ENCODE results near the gene OPN4. TPM values are rescaled to one million over a fixed set of nuclear protein-coding genes. Genes with fewer than 3 reads are reported as not detected.

Gene OPN4
- total and polyA plus RNA-seq, 2 experiments from 2014 or later, result not detected

DNA sequence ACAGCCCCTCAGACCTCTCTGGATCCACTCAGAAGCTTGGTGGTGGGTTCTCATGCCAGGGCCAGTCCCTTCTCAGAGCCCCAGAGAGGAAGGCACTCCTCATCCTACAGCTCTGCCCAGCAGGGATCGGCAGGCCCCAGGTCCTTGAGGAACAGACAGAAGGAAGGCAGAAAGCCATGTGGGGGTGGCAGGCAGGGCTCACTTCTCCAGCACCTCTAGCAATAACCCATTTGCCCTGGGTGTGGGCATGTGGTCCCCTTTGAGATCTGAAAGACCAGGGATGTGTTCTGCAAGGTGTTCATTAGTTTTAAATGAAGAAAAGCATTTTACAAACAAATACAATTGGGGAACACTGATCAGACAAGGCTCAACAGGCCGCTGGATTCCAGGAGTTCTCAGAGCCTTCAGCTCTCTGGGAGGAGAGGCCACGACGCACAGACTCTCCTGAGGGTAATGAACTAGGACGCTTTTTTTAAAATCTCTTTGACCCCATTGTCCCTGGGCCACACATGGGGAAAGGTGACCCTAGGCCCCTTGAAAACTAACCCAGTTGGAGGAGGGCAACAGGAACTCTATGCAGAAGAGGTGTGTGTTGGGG is 54.5 kb downstream of the OPN4 start:
- TF ChIP-seq EZH2phosphoT487 (IDR thresholded peaks at IDR 0.05; ENCODE audit: insufficient read depth, low read depth), result no peak
- no peak for TF ChIP-seq EZH2 (IDR thresholded peaks at IDR 0.05; ENCODE audit: insufficient read depth, poor library complexity, severe bottlenecking)
- no peak for DNase-seq
- H3K4me2 ChIP-seq (ENCODE audit: unreplicated experiment), result no peak overlapping the region
- H3K9ac ChIP-seq, result no peak overlapping the region
- H3K27me3 ChIP-seq (replicated peaks; ENCODE audit: insufficient read depth), result no peaks in the 10 kb centered on the region
- WGBS, 2 experiments (ENCODE audit: low coverage in 1 of 2, low lambda C conversion rate in 2 of 2, missing lambda C conversion rate in 2 of 2), result 64 to 70% methylated on average over 5 of the region's 5 CpGs
- H3K27ac ChIP-seq, result no peak overlapping the region
- H3K4me3 ChIP-seq, result no peak overlapping the region
- H2AFZ ChIP-seq, result no peak overlapping the region
- H3K9me2 ChIP-seq (ENCODE audit: insufficient read depth), result no peaks in the 10 kb centered on the region
- in situ Hi-C loops (cut with MboI), result loop anchor here (10.0 kb wide), 1 partner anchor 196 kb away; no protein-coding TSS in a partner anchor
- peaks cover 6% of the 10 kb centered on the region; the same call in 1 of the 2 replicates for H3K4me1 ChIP-seq (ENCODE audit: insufficient read depth)
- H3K36me3 ChIP-seq (ENCODE audit: low read depth), result no peaks in the 10 kb centered on the region
- H3K79me2 ChIP-seq (ENCODE audit: insufficient read depth), result no peaks in the 10 kb centered on the region
- no peaks in the 10 kb centered on the region for H4K20me1 ChIP-seq (ENCODE audit: insufficient read depth)
- H3F3A ChIP-seq (ENCODE audit: insufficient read depth), result no peaks in the 10 kb centered on the region
- H3K9me3 ChIP-seq (ENCODE audit: low read depth), result no peaks in the 10 kb centered on the region

GRCh38 chr10:86709396-86710185 is 55.2 kb downstream of the OPN4 start:
- Histone ChIP-seq H3K27me3 (replicated peaks; ENCODE audit: insufficient read depth) (no peaks in the 10 kb centered on the region), H3K9ac (no peak overlapping the region), H3K36me3 (ENCODE audit: low read depth) (no peaks in the 10 kb centered on the region), H3K4me2 (ENCODE audit: unreplicated experiment) (no peak overlapping the region), H3K4me1 (ENCODE audit: insufficient read depth) (peaks cover 6% of the 10 kb centered on the region; the same call in 1 of the 2 replicates), H4K20me1 (ENCODE audit: insufficient read depth) (no peaks in the 10 kb centered on the region), H3K9me2 (ENCODE audit: insufficient read depth) (no peaks in the 10 kb centered on the region), H3K9me3 (ENCODE audit: low read depth) (no peaks in the 10 kb centered on the region), H3F3A (ENCODE audit: insufficient read depth) (no peaks in the 10 kb centered on the region), H3K4me3 (no peak overlapping the region), H2AFZ (no peak overlapping the region), H3K27ac (no peak overlapping the region), H3K79me2 (ENCODE audit: insufficient read depth) (no peaks in the 10 kb centered on the region)
- in situ Hi-C loops (cut with MboI), result loop anchor here (10.0 kb wide), 1 partner anchor 195 kb away; no protein-coding TSS in a partner anchor
- TF ChIP-seq EZH2 (IDR thresholded peaks at IDR 0.05; ENCODE audit: insufficient read depth, poor library complexity, severe bottlenecking), result no peak
- TF ChIP-seq EZH2phosphoT487 (IDR thresholded peaks at IDR 0.05; ENCODE audit: insufficient read depth, low read depth), result no peak
- 92% methylated on average over 16 of the region's 16 CpGs for WGBS, 2 experiments (ENCODE audit: low coverage in 1 of 2, low lambda C conversion rate in 2 of 2, missing lambda C conversion rate in 2 of 2)
- no peak for DNase-seq

DNA sequence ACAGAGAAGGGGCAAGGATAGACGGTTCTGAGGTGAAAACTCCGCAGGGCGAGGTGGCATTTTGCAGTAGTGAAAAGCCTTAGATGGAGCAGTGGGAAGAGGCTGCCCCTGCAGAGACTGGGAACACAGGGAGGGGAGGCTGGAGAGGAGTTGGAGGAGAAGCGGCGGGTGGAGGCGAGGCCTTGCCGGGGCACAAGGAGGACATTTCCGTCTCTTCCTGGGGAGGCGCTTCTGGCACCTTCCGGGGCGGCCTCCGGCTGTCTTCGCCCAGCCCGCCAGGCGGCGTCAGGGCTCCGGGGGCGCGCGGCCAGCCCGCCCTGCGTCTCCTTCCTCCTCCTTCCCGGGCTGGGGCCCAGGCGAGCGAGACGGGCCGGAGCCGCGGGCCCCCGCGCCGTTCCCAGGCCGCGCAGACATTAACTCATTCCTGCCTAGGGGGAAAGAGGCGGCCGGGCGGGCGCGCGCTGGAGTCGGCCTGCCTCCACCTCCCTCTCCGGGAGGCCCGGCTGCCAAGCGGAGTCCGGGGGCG is 56.7 kb downstream of the OPN4 start:
- no peaks in the 10 kb centered on the region for H3K36me3 ChIP-seq (ENCODE audit: low read depth)
- H3F3A ChIP-seq (ENCODE audit: insufficient read depth), result no peaks in the 10 kb centered on the region
- in situ Hi-C loops (cut with MboI), result no loop called here
- TF ChIP-seq EZH2 (IDR thresholded peaks at IDR 0.05; ENCODE audit: insufficient read depth, poor library complexity, severe bottlenecking) (no peak), EZH2phosphoT487 (IDR thresholded peaks at IDR 0.05; ENCODE audit: insufficient read depth, low read depth) (no peak)
- peak; percentile 98 for DNase-seq
- peak overlapping the region; percentile 83 for H3K4me2 ChIP-seq (ENCODE audit: unreplicated experiment)
- no peaks in the 10 kb centered on the region for H3K9me2 ChIP-seq (ENCODE audit: insufficient read depth)
- H3K27ac ChIP-seq, result peak overlapping the region; percentile 70
- no peaks in the 10 kb centered on the region for H4K20me1 ChIP-seq (ENCODE audit: insufficient read depth)
- H3K27me3 ChIP-seq (replicated peaks; ENCODE audit: insufficient read depth), result no peaks in the 10 kb centered on the region
- H3K4me3 ChIP-seq, result peak overlapping the region; percentile 71
- no peaks in the 10 kb centered on the region for H3K9me3 ChIP-seq (ENCODE audit: low read depth)
- WGBS, 2 experiments (ENCODE audit: low coverage in 1 of 2, low lambda C conversion rate in 2 of 2, missing lambda C conversion rate in 2 of 2), result 4 to 5% methylated on average over 24 to 26 of the region's 46 CpGs
- peak overlapping the region; percentile 91 for H3K9ac ChIP-seq
- no peaks in the 10 kb centered on the region for H3K79me2 ChIP-seq (ENCODE audit: insufficient read depth)
- H2AFZ ChIP-seq, result peak overlapping the region; percentile 100
- H3K4me1 ChIP-seq (ENCODE audit: insufficient read depth), result peaks cover 6% of the 10 kb centered on the region; the same call in 1 of the 2 replicates

- H4K20me1 ChIP-seq (ENCODE audit: insufficient read depth), result no peaks in the 10 kb centered on the region
- WGBS, 2 experiments (ENCODE audit: low coverage in 1 of 2, low lambda C conversion rate in 2 of 2, missing lambda C conversion rate in 2 of 2), result 1 to 2% methylated on average over 60 to 61 of the region's 82 CpGs
- peak overlapping the region; percentile 70 for H3K27ac ChIP-seq
- H3F3A ChIP-seq (ENCODE audit: insufficient read depth), result no peaks in the 10 kb centered on the region
- no peaks in the 10 kb centered on the region for H3K9me3 ChIP-seq (ENCODE audit: low read depth)
- peak overlapping the region; percentile 91 for H3K9ac ChIP-seq
- no peak for TF ChIP-seq EZH2phosphoT487 (IDR thresholded peaks at IDR 0.05; ENCODE audit: insufficient read depth, low read depth)
- no peak for TF ChIP-seq EZH2 (IDR thresholded peaks at IDR 0.05; ENCODE audit: insufficient read depth, poor library complexity, severe bottlenecking)
- H3K27me3 ChIP-seq (replicated peaks; ENCODE audit: insufficient read depth), result no peaks in the 10 kb centered on the region
- no peaks in the 10 kb centered on the region for H3K36me3 ChIP-seq (ENCODE audit: low read depth)
- H3K4me2 ChIP-seq (ENCODE audit: unreplicated experiment), result peak overlapping the region; percentile 80
- H3K9me2 ChIP-seq (ENCODE audit: insufficient read depth), result no peaks in the 10 kb centered on the region
- DNase-seq, result peak; percentile 76
- H3K4me1 ChIP-seq (ENCODE audit: insufficient read depth), result peaks cover 6% of the 10 kb centered on the region; the same call in 1 of the 2 replicates
- H3K79me2 ChIP-seq (ENCODE audit: insufficient read depth), result no peaks in the 10 kb centered on the region
- in situ Hi-C loops (cut with MboI), result no loop called here
- H3K4me3 ChIP-seq, result peak overlapping the region; percentile 71
- H2AFZ ChIP-seq, result peak overlapping the region; percentile 100
These were observed 57.4 kb downstream of the OPN4 start for GRCh38 chr10:86711513-86712316.
